ENCODE measurements around the gene CDH9.
"Not testable (repeated sequence)": the region's sequence is repeated elsewhere in the genome, so short reads cannot be mapped to it uniquely, and the experiment has no call there.

The CDH9 gene

DNA sequence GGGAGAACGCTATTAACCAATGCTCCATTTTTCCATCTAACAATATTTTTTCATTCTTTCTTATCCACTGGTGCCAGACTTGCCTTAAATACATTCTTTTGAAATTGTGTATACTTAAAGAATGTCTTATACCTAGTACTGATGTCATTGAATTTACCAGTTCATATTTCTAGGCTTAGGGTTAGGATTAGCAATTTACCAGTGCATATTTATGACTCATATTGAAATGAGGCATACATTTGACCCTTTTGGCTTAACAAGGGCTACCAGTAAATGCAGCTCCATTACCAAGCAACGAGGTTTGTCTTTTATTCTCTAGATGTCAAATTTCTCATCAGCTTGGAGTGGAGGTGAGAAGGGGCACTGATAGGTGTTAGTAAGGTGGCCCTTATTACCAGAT, 89.5 kb downstream of the CDH9 start:
- no peak for DNase-seq (ENCODE audit: low read depth, low spot score)

DNA sequence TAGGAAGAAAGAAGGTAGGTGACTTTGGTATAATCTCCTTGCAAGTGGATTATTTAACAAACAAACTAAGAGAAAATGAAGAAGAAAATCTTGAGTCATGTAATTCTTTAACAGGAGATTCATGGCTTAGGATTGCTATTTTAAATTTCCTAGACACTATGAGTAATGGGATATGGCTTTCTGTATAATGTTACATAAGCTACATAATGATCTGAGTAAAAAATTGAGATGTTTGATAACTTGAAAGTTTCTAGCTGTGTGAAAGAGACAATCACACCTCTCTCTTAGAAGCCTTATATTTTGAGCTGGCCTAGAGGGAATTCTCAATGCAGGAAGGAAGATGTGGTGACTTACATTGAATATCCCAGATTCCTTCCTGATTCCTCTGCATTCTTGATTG, 92.5 kb downstream of the CDH9 start:
- no peak for DNase-seq (ENCODE audit: low read depth, low spot score)

DNA sequence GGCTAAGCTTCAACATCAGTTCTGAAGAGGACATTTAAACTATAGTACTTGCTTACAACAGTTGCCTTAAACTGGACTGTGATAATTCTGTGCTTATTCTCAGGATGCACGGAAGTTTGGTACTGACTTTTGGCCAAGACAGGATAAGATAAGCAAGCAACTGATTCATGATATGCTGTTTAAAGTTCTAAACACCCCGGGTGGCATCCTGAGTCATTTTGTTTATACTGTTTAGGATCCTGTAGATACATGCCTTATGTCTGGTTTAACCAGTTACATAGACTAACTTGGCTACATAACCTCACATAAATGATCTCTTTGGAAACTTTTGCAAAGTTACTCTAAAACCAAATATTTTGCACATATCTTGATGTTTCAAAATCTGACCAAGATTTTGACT, 95.9 kb downstream of the CDH9 start:
- DNase-seq (ENCODE audit: low read depth, low spot score) = no peak

DNA sequence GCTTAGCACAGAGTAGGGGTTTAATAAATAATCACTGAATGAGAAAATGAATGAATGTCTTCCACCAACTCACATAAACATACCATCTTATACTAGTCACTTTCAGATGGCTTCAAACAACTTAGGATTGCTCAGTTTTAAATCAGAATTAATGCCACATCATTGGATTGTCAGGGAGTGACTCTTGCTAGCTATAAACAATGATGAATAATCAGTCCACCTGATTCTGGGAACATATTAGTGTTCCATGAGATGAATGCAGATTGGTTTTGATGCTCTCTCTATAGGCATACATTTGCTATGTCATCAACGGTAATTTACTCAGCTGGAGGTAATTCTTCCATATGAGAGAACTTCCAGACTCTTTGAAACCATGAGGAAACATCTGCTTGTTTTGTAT, 97.4 kb downstream of the CDH9 start:
- no peak for DNase-seq (ENCODE audit: low read depth, low spot score)

DNA sequence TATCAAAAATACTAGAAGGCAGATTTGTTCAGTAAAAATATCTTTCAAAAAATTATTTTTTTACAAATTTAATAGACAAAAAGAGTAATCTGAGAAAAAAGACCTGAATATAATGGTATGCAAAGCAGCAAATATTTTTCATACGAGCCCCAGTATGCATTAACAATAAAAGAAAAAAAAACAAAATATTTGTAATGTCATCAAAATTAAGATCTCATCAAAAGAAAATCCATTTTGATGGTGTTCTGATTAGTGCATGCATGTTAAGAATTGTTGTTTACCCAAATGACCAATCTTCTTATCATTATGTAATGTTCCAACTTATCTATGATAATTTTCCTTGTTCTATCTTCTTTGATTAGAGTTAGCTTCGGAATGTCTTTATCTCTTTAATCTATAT, 106.1 kb downstream of the CDH9 start:
- no peak for DNase-seq (ENCODE audit: low read depth, low spot score)

DNA sequence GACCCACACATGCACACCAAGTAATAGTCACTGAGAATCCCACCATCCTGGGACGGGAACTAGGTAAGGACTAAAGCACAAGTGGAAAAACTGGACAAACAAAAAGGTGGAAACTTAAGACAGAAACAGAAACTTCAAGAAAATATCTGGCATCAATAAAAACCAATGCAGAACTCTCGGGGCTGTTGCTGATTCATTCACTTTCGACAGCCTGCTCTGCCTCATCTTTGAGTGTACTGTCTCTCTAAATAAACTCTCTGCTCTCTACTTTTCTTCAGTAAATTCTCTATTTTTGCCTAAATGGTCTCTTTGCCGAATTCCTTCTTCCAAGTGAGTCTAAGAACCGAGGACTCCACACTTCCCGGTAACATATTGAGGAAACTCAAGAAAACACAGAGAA, 116.9 kb downstream of the CDH9 start:
- DNase-seq (ENCODE audit: low read depth, low spot score) = no peak

DNA sequence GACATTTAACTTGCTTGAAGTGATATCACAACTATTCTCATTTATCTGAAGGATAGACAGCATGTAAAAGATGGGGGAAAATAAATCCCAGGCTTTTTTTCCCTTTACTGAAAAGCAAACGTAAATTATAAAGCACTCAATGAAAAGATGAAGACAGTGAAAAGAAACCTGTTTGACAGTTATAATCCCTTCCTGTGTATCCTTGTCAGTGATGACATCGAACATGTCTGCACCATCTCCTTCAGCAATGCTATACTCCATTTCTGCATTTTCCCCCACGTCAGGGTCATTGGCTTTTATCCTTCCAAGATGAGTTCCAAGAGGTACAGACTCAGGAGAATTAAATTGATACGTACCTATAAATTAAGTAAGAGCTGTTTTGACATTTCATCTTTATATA, 134.9 kb downstream of the CDH9 start:
- no peak for DNase-seq (ENCODE audit: low read depth, low spot score)

DNA sequence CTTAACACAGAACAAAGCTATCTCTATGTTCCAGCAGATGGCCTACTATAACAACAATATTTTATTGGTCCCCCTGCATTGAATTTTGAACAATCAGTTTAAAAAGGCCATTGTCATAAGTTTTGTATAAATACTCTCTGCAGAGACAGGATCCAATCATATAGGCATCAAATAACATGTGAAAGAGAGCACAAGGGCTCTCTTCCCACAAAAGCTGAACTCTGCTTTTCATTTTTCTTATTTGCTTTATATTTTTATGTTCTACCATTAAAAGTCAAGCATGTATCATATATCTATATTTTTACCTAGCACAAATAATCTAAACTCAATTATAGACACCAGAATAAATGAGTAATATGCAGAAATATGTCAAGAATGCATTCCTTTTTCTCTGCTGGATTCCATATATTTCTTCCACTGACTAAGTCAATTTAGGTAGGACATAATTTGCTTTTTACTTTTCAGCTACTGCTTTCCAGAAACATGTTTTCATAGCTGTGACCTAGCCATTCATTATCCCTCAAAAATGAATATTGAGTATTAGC, 143.6 kb downstream of the CDH9 start:
- no peak for DNase-seq (ENCODE audit: low read depth, low spot score)

DNA sequence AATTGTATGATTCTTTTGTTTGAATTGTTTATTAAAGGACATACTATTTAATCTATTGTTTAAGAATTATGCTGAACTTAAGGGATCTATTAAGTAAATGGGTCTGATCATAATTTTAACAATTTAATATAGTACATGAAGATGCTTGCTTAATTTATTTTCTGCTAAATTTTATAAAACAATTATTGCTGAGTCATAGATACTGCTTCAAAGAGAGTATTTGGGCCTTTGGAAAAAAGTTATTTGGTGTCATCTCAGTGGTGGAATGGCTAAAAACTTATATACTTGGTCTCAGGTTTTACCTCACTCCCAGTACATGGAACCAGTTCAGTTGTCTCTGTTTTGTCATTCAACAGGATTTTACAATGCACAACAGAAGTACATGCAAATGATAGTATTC, 145.3 kb downstream of the CDH9 start:
- no peak for DNase-seq (ENCODE audit: low read depth, low spot score)

DNA sequence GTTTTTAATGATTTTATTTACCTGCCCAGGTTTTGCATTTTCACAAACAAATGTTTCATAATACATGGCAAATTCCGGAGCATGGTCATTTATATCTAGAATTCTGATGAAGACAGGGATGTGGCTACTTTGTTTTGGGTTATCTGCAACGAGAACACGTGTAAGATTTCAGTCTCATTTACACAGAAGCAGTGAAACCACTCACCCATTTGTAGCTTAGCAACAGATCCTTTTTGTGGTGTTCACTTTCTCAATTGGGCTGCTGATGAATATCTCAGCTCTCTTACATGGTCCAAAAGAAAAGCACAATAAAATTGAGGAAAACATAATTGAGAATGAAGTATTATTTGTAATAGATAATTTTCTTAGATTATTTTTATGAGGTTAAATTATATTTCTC, 148.6 kb downstream of the CDH9 start:
- DNase-seq (ENCODE audit: low read depth, low spot score) = no peak

DNA sequence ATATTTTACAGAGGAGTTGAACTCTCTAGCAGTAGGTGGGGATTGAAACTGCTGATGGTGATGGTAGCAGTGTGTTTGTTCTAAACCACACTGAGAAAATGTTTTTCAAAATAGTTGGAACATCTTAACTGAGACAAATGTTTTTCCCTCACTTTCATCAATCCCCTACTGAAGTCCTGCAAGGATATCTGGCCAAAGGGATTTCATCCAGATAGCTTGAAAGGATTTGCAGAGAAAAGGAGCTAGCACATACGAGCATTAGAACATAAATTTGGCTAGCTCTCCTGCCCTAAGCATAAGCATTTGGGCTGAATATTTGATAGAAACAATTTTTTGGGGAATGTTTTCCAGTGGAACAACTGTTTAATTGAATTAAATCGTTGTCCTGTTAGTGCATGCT, 153.9 kb downstream of the CDH9 start:
- DNase-seq (ENCODE audit: low read depth, low spot score) = no peak

DNA sequence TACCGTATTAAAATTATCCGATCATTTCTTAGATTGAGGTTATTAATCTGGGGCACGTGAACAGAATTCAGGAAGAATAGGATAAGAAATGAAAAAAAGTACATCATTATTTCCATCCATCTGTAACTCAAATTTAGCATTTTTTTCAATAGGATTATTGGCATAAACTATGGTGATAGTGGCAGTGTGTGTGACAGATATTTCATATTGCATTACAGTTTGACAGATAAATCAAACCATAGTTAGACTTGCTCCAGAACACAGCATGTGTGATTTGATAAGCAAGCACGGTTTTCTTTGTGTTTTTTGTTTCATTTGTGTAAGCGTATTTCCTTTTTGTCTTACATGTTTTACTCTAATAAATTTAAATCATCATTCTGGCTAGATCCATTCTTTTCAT, 155.0 kb downstream of the CDH9 start:
- no peak for DNase-seq (ENCODE audit: low read depth, low spot score)

DNA sequence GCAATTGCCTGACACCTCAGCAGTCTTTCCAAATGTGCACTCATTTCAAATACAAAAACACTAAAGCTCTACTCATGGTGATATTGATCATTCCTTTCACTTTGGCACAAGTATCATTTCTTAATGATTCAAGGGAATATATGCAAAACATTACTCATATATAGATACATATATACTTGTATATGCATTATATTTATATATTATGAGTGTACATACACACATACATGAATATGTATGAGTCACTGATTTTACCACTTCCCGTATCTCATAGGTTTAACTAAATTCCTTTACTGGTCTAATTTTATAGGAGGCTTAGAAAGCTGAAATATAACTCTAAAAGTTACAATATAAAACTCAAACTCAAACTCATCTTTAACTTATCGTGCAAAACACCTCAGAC, 156.5 kb downstream of the CDH9 start:
- no peak for DNase-seq (ENCODE audit: low read depth, low spot score)

DNA sequence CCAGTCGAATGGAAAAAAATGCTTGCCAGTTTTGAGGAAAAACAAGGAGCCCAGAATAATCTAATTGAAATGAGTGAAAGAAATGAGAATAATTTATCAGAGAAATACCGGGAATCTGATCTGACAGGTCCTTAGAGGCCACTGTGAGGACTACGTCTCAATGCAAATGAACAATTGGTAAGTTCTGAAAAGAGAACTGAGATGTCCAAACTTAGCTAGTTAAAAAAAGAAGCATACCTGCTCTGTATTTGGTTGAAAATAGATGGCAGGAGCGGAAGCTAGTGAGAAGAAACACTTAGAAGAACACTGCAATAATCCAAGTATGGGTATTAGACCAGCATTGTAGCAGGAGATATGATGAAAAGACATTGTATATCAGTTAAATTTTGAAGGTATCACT, 161.2 kb downstream of the CDH9 start:
- no peak for DNase-seq (ENCODE audit: low read depth, low spot score)

DNA sequence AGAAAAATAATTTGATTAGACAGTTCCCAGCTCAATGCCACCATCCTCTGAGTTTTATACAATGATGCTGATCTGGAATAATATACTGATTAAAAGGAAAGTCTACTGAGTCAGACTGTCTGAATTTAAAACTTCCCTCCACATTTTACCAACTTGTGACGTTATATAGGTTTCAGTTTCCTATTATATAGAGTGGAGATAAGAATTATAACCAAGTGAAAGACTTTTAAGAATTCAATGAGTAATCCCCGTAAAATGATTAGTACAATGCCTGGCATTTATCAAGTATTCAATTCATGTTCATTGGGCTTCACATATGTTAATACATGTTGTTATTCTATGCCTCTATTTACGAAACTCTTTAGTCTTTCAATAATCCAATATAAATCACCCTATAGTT, 166.0 kb downstream of the CDH9 start:
- no peak for DNase-seq (ENCODE audit: low read depth, low spot score)

DNA sequence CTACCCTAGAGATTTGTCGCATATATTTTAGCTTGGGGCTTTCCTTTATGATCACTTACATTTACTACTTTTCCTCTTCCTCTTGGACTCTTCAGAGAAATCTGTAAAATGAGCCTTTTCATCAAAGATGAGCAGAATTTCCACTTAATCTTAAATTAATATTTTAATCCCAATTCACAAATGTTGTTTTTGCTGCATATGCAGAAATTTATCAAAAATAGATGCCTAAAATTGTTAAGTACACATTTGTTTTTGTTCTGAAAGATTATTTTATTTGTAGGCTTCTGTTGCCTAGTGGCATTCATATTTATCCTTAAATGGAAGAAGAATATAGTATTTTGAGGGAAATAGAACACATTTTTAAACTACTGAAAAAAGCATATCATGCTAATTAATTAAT, 168.6 kb downstream of the CDH9 start:
- no peak for DNase-seq (ENCODE audit: low read depth, low spot score)

DNA sequence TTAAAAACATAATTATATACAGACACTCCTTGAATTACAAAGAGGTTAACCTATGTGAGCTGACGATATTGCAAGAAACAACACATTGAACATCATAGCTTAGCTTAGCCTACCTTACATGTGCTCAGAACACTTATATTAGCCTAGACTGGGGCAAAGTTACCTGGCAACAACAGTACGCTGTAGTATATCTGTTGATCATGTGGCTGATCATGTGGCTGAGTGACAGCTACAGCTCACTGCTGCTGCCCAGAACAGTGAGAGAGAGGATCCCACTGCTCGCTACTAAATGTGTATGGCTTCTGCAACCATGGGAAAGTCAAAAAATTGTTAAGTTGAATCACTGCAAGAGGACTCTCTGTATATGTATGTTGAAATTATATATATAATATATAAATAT, 169.9 kb downstream of the CDH9 start:
- DNase-seq (ENCODE audit: low read depth, low spot score) = no peak

DNA sequence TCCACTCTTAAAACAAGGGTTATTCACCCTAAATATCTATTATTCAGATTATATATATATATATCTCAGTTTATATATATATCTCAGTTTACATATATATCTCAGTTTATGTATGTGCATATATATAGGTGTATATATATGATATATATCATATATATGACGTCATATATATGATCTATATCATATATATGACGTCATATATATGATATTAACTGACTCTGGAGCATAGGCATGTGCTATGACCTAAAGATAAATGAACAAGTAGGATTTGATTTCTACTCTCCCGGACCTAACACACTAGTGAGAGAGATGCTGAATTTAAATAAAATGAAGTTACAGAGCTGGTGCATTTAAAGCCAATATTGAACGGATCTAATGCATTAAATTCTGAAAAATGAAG, 174.3 kb downstream of the CDH9 start:
- no peak for DNase-seq (ENCODE audit: low read depth, low spot score)

DNA sequence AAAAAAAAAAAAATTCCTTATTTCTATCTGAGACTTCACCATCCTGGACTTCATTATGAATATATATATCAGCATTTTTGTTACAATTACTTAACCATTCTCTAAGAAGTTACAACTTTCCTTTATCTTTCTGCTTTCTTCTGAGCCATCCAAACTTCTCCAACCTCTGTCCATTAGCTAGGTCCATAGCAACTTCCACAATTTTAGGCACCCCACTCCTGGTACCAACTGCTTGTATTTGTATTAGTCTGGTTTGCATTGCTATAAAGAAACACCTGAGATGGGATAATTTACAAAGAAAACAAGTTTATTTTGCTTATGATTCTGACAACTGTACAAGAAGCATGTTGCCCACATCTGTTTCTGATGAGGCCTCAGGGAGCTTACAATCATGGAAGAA, 182.1 kb downstream of the CDH9 start:
- DNase-seq (ENCODE audit: low read depth, low spot score) = no peak

DNA sequence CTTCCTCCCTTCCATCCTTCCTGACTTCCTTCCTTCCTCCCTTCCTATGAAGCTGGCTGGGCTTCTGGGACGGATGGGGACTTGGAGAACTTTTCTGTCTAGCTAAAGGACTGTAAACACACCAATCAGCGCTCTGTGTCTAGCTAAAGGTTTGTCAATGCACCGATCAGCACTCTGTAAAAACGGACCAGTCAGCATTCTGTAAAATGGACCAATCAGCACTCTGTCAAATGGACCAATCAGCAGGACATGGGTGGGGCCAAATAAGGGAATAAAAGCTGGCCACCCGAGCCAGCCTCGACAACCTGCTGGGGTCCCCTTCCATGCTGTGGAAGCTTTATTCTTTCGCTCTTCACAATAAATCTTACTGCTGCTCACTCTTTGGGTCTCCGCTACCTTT, 185.9 kb downstream of the CDH9 start:
- not testable (repeated sequence) for DNase-seq (ENCODE audit: low read depth, low spot score)

DNA sequence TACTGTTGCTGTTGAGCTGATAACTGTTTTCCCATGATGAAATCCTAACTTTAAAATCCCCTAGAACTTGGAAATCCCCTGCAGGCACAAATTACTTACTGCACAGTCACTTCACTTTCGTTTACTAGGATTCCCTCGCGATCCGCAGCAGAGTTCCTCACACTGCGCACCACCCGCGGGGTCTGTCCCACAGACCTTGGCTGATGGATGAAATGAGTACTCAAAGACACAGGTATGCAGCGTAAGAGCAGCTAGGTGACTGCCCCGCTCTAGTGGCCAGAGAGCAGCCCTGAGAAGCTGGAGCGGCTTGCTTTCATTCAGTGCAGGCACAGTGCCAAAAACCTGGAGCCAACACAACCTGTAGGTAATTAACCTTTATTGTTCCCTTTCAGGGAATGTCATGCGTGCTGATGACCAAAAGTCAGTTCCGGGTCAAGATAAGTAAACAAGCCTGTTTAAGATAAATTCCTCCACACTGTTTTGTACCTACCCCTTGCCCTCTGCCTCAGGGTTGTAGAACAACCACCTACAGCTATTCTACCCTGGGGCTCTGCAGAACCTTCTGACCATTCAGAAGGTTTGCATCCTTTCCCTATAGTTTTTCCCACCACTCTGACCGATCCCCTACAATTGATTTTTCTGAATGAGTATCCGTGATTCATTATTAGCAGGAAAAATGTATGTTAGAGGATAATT, 191.2 kb downstream of the CDH9 start:
- DNase-seq (ENCODE audit: low read depth, low spot score) = no peak

DNA sequence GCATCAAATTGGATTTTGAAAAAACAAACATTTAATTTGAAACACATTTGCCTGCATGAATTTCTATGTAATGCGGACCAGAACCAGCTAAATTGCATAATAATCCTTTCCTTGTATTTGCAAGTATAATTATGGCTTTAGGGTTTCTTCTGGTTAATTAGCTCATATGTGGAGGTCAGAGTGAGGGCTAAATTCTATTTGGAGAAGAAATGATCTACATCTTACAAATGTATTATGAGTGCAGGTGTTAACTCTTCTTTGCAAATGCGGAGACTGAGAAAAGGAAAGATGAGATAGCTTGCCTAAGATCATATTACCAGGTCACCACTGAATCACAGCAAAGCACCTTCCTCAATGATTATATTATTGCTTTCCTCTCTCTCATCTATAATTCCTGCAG, 194.7 kb downstream of the CDH9 start:
- DNase-seq (ENCODE audit: low read depth, low spot score) = no peak

DNA sequence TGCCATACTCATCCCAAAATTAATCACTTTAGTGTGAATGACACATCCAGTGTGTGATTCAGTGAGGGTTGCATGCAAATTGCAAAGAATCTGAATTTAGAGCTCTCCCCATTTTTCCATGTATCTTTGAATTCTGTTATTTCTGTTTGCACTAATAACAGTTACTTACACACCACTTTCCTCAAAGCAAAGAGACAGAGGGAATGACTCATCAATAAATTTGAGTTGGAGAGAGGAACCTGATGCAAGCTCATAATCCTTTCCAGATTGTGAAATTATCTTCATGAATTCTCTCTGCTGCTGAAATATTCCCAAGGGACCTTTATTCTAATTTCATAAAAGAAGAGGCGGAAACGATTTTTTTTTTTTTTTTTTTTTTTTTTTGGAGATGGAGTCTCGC, 204.8 kb downstream of the CDH9 start:
- DNase-seq (ENCODE audit: low read depth, low spot score) = no peak

Data from activated naive CD8-positive, alpha-beta T cell treated with anti-CD3 and anti-CD28 coated beads, Interleukin-2, amount 50 U/mL, for 16 hours (primary cell).